Frontal cortex (tissue), 4 donors: ENCODE results near the gene ATRNL1. TPM values are rescaled to one million over a fixed set of nuclear protein-coding genes. Genes with fewer than 3 reads are reported as not detected.
"Not testable (repeated sequence)": the region's sequence is repeated elsewhere in the genome, so short reads cannot be mapped to it uniquely, and the experiment has no call there.

ENCODE experiments used
- DNase-seq, 2 donors: peaks; one replicate each; pipeline ENCODE4 v3.0.0; 2012; ENCODE audit warnings: low spot score in 2 of 2
- FAIRE-seq: peaks from 2 replicates; lab custom pipeline; 2012; peaks lifted over from hg19 to GRCh38; lab: Jason Lieb, UNC
- total RNA-seq: library from RNA; depleted of rRNA; stranded (reverse); fragments of >200 nt; gene quantifications from one replicate; pipeline ENCODE4 v1.2.3, GENCODE V29; 2014
- donor health status: control.
- donor health status: control.
- donor health status: control.

The ATRNL1 gene
- total RNA-seq, 1 donor from 2014 or later: 909 TPM

GRCh38 chr10:115171392-115171960, 78.3 kb downstream of the ATRNL1 start:
- no peak for DNase-seq
- peak; percentile 95 for FAIRE-seq

DNA sequence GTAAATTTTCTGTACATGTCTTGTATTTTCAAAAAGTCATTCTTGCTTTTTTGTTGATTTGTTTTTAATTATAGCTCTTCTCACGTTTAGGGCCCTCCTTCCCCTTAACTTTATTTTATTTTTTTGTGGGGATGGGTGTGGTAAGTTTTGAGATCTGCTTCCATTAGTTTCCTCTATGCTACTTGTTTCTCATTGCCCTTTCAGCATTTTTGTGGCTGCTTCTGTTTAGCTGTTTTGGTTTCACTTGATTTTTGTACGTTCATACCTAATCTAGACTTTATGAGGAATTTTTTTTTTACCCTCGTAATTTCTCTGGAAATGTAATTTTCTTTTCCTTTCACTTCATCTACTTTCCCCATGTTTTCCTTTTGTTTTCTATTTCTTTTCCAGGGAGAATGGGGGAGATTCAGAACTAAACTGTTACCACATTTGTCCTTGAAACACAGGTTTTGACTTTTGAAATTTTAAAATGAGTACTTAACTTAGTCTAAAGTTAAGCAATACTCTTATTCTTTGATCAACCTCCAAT, 80.8 kb downstream of the ATRNL1 start:
- no peak for DNase-seq
- FAIRE-seq: no peak

DNA sequence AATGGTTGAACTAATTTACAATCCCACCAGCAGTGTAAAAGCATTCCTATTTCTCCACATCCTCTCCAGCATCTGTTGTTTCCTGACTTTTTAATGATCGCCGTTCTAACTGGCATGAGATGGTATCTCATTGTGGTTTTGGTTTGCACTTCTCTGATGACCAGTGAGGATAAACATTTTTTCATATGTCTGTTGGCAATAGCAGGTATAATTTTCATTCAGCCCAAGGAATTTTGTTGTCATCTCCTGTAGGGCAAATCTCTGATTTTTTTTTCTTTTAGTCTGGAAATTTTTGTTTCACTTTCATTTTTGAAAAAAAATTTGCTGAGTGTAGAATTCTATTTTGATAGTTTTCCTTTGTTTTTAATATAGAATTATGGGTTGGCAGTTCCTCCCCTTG, 114.1 kb downstream of the ATRNL1 start:
- not testable (repeated sequence) for DNase-seq, FAIRE-seq

DNA sequence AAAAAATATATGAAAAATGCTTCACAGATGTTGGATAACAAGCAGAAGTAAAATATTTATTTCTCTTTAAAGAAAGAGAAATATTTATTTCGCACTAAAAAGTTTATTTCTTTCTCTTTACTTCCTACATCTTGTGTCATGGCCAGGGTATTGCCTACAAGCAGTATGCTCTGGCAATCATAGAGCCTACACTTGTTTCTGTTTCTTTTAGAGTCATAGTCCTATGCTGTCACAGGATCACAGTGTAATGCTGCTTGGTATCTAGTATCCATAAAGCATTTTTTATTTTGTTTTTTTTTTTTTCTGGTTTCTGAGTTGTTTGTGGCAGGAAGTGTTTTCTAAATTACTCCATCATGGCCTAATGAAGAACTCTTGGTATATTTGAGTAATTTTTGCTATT, 116.0 kb downstream of the ATRNL1 start:
- no peak for DNase-seq

GRCh38 chr10:115214829-115215228, 121.7 kb downstream of the ATRNL1 start:
- FAIRE-seq (no peak), DNase-seq (no peak)

More for the DNA sequence above, 116.0 kb downstream of the ATRNL1 start:
- FAIRE-seq: no peak

DNA sequence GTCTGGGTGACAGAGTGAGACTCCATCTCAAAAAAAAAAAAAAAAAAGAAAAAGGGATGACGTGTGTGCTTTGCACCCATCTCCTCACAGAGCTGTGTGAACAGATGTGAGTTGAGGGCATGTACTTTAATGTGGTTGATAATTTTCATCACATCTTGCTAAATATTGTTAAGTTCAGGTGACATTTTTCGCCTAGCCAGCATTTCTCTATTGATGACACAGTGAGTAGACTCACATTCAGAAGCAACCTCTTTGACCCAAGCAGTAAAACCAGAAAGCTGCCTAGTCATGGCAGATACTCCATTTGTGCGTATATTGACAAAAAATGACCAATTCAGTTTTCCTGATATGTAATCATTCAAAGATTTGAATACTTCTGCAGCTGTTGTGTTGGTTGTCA, 126.0 kb downstream of the ATRNL1 start:
- FAIRE-seq (no peak), DNase-seq (no peak)

GRCh38 chr10:115222039-115222438, 128.9 kb downstream of the ATRNL1 start:
- DNase-seq (no peak), FAIRE-seq (no peak)

- DNase-seq: no peak
- FAIRE-seq: no peak
These were observed 146.6 kb downstream of the ATRNL1 start for GRCh38 chr10:115239761-115240160.

DNA sequence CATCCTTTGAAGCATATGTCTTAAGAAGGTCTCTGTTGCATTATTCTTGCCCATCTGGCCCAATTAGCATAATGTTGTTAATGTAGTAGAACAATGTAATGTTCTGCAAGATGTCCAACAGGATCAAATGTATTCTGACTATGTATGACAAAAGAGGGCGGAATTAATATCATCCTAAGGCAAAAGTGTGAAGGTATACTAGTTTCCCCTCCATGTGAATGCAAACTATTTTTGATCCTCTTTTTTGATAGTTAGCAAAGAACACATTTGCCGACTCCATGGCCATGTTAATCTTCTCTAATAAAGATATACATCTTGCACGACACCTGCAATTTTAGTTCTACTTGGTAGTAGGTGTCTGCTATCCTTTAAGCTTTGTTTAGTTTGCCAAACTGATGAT, 157.6 kb downstream of the ATRNL1 start:
- DNase-seq (no peak), FAIRE-seq (no peak)

DNA sequence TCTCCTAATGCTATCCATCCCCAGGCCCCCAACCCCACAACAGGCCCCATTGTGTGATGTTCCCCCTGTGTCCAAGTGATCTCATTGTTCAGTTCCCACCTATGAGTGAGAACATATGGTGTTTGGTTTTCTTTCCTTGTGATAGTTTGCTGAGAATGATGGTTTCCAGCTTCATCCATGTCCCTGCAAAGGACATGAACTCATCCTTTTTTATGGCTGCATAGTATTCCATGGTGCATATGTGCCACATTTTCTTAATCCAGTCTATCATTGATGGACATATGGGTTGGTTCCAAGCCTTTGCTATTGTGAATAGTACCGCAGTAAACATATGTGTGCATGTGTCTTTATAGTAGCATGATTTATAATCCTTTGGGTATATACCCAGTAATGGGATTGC, 160.6 kb downstream of the ATRNL1 start:
- FAIRE-seq, DNase-seq: not testable (repeated sequence)

GRCh38 chr10:115272482-115272881, 179.3 kb downstream of the ATRNL1 start:
- no peak for DNase-seq
- FAIRE-seq: no peak

DNA sequence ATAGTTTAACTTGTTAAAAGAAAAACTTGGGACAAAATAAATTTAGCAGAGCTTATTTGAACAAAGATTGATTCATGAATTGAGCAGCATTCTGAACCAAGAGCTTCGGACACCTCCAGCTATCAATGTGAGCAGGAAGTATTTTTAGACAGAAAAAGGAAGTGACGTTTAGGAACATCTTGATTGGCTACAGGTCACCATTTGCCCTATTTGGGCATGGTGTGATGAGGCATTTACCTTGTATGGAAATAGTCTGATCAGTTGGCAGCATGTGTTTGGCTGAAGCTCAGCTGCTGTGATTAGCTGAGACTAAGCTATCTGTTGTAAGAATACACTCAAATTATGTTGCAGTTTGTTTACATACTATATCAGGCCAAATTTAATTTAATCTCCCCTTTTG, 185.1 kb downstream of the ATRNL1 start:
- FAIRE-seq: no peak
- no peak for DNase-seq

DNA sequence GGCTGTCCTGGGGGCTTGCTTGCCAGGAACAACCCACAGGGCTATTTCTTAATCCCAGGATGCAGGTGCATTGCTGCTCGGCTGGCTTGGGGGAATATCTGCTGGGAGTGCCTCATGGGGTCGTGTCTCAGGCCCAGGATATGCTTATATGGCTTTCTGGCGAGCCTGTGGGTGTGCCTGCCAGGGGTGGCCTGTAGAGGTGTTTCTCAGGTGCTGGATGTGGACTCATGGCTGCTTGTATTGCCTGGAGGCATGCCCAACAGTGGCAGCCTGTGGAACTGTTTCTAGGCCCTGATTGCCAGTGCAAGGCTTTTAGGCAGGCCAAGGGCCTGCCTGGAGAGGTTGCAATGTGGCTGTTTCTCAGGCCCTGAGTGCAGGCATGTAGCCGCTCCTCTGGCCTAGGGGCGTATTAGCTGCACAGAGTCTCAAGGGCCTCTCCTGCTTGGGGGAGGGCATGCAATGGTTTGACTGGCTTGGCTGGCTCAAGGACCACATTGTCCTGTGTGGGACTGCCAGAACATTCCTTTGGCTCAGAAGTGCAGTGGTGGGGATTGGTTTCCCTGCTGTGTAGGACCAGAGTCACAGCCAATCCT, 202.1 kb downstream of the ATRNL1 start:
- FAIRE-seq (no peak), DNase-seq (no peak)

GRCh38 chr10:115300080-115300479, 206.9 kb downstream of the ATRNL1 start:
- DNase-seq (no peak), FAIRE-seq (no peak)

GRCh38 chr10:115319669-115320068, 226.5 kb downstream of the ATRNL1 start:
- FAIRE-seq: not testable (repeated sequence)

DNA sequence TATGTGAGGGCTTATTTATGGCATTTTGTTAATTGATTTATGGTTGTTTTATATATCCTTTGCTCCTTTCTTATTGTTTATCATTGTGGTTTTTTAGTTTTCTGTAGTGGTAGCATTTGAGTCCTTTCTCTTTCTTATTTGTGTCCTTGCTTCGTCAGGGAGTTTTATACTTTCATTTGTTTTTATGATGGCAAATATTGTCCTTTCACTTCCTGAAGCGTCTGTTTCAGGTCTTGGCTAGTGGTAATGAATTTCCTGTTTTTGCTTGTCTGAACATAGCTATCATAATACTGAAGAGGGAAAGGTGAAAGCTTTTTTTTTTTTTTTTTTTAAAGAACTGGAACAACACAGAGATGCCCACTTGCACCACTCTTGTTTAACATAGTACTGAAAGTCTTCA, 228.2 kb downstream of the ATRNL1 start:
- no peak for DNase-seq

More at GRCh38 chr10:115319669-115320068, 226.5 kb downstream of the ATRNL1 start:
- not testable (repeated sequence) for DNase-seq

GRCh38 chr10:115328331-115328730, 235.2 kb downstream of the ATRNL1 start:
- DNase-seq: no peak
- FAIRE-seq: no peak

More for the DNA sequence above, 228.2 kb downstream of the ATRNL1 start:
- no peak for FAIRE-seq

DNA sequence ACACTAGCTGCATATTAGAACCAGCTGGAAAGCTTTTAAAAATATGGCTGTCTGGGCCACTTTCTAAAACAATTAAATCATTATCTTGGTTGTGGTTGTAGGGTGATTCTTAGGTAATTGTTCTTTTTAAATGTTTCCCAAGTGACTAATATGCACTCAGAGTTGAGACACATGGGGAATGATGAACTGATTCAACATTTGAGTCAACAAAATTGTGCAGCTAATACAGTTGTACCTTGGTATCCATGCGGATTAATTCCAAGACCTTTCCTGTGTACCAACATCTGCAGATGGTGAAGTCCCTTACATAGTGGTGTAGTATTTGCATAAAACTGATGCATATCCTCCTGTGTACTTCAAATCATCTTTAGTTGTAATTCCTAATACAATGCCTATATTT, 242.2 kb downstream of the ATRNL1 start:
- DNase-seq (no peak), FAIRE-seq (no peak)

GRCh38 chr10:115355162-115355760, 262.1 kb downstream of the ATRNL1 start:
- DNase-seq (no peak), FAIRE-seq (no peak)

- not testable (repeated sequence) for DNase-seq, FAIRE-seq
These were observed 274.8 kb downstream of the ATRNL1 start for GRCh38 chr10:115367920-115368319.

GRCh38 chr10:115379064-115379463, 285.9 kb downstream of the ATRNL1 start:
- DNase-seq: no peak
- no peak for FAIRE-seq
